A549 (cell line): ENCODE measurements around the gene MGRN1. TPM values are rescaled to one million over a fixed set of nuclear protein-coding genes. Genes with fewer than 3 reads are reported as not detected.

ENCODE experiments used
- ATAC-seq, 2 experiments: fragments of 200-7000 bp in 1 of 2; fragments of >200 bp in 1 of 2; cut with Nextera tagmentation in 1 of 2; cut with Tn5 transposase in 1 of 2; 3 replicates each; pipeline versions ENCODE4 v1.8.0 to v1.9.1; 2018 to 2020; ENCODE audit warnings: mild to moderate bottlenecking in 1 of 2, moderate library complexity in 1 of 2
- CTCF ChIA-PET: fragments of 300-600 bp; sonication (Branson Sonifier 250); formaldehyde crosslinking; extraction: SDS; loops from one replicate; lab custom pipeline; 2021; ENCODE audit warnings: antibody characterized with exemption, inconsistent platforms; lab: Yijun Ruan, JAX
- POLR2A ChIA-PET: fragments of 350-600 bp; formaldehyde crosslinking; extraction: SDS; loops from one replicate; lab custom pipeline; 2021; ENCODE audit warnings: antibody characterized with exemption, inconsistent platforms; lab: Yijun Ruan, JAX
- DNase-seq, 2 experiments: peaks; one replicate each; pipeline versions ENCODE4 v3.0.0 to v3.0.0-alpha.2; 2011 to 2016; ENCODE audit warnings: low read depth in 1 of 2, low spot score in 1 of 2
- FAIRE-seq: peaks from 2 replicates; lab custom pipeline; 2011; peaks lifted over from hg19 to GRCh38; lab: Jason Lieb, UNC
- H3K27ac ChIP-seq, 2 experiments: fragments of >200 bp; sonication (Bioruptor Twin); formaldehyde crosslinking; 3 replicates each; pipeline ENCODE4 v1.5.1; 2016 to 2017
- H3K4me1 ChIP-seq: fragments of >200 bp; sonication (Bioruptor Twin); formaldehyde crosslinking; 3 replicates; pipeline ENCODE4 v1.6.1; 2016
- H3K4me2 ChIP-seq: fragments of >200 bp; sonication (Bioruptor Twin); formaldehyde crosslinking; 3 replicates; pipeline ENCODE4 v1.6.1; 2016
- H3K4me3 ChIP-seq: fragments of >200 bp; sonication (Bioruptor Twin); formaldehyde crosslinking; 3 replicates; pipeline ENCODE4 v1.5.1; 2016
- H3K9me3 ChIP-seq: fragments of >200 bp; sonication (Bioruptor Twin); formaldehyde crosslinking; 3 replicates; pipeline ENCODE4 v1.6.1; 2016
- CHD2 ChIP-seq: fragments of 150-350 bp; IDR thresholded peaks from 2 replicates; pipeline ENCODE4 v1.6.1; 2014; ENCODE audit warnings: low read length; ENCODE audit not compliant: partially characterized antibody
- CTCF ChIP-seq: fragments of >200 bp; sonication (Bioruptor Twin); formaldehyde crosslinking; IDR thresholded peaks from 3 replicates; pipeline ENCODE4 v1.5.1; 2016
- E2F6 ChIP-seq: IDR thresholded peaks from 2 replicates; pipeline ENCODE4 v1.6.1; 2012; ENCODE audit warnings: low read depth, borderline replicate concordance
- EHF ChIP-seq: fragments of 250-450 bp; sonication (Bioruptor Pico); IDR thresholded peaks from 2 replicates; pipeline ENCODE4 v1.5.0; 2020; ENCODE audit warnings: mild to moderate bottlenecking
- EHMT2 ChIP-seq: fragments of 200-600 bp; sonication (generic); IDR thresholded peaks from 2 replicates; pipeline ENCODE4 v1.6.1; 2016; ENCODE audit warnings: antibody characterized with exemption, low read depth, mild to moderate bottlenecking, moderate library complexity
- EP300 ChIP-seq, 2 experiments: fragments of >200 bp; sonication (Bioruptor Twin); formaldehyde crosslinking; IDR thresholded peaks; 2 replicates in 1 of 2; 3 replicates in 1 of 2; pipeline ENCODE4 v1.6.1; 2016 to 2017
- FOSB ChIP-seq: fragments of 250-450 bp; sonication (Bioruptor Pico); IDR thresholded peaks from 2 replicates; pipeline ENCODE4 v1.5.0; 2020; ENCODE audit warnings: mild to moderate bottlenecking, moderate library complexity
- FOXS1 ChIP-seq: fragments of 250-450 bp; sonication (Bioruptor Pico); IDR thresholded peaks from 2 replicates; pipeline ENCODE4 v1.5.0; 2020; ENCODE audit warnings: mild to moderate bottlenecking, moderate library complexity
- HDAC2 ChIP-seq: fragments of 200-600 bp; sonication (generic); IDR thresholded peaks from 2 replicates; pipeline ENCODE4 v1.6.1; 2016
- HES2 ChIP-seq: fragments of >200 bp; sonication (Bioruptor Twin); formaldehyde crosslinking; IDR thresholded peaks from 2 replicates; pipeline ENCODE4 v1.6.1; 2016
- JUN ChIP-seq, 2 experiments: fragments of >200 bp; sonication (Bioruptor Twin); formaldehyde crosslinking; IDR thresholded peaks; 2 replicates in 1 of 2; 3 replicates in 1 of 2; pipeline ENCODE4 v1.6.1; 2016 to 2017
- JUNB ChIP-seq: fragments of >200 bp; sonication (Bioruptor Twin); formaldehyde crosslinking; IDR thresholded peaks from 2 replicates; pipeline ENCODE4 v1.6.1; 2016
- KDM5A ChIP-seq: fragments of 200-600 bp; sonication (generic); IDR thresholded peaks from 2 replicates; pipeline ENCODE4 v1.6.1; 2016; ENCODE audit warnings: antibody characterized with exemption, mild to moderate bottlenecking
- MAZ ChIP-seq: fragments of 150-350 bp; IDR thresholded peaks from 2 replicates; pipeline ENCODE4 v1.6.1; 2014; ENCODE audit warnings: antibody characterized with exemption, low read depth, low read length, borderline replicate concordance
- NPAS2 ChIP-seq: fragments of 250-450 bp; sonication (Bioruptor Pico); IDR thresholded peaks from 2 replicates; pipeline ENCODE4 v1.8.0; 2022; ENCODE audit warnings: mild to moderate bottlenecking, moderate library complexity, borderline replicate concordance
- NR3C1 ChIP-seq: fragments of >200 bp; sonication (Bioruptor Twin); formaldehyde crosslinking; IDR thresholded peaks from 3 replicates; pipeline ENCODE4 v1.6.1; 2017
- POLR2AphosphoS2 ChIP-seq: conservative IDR thresholded peaks from 2 replicates; pipeline ENCODE4 v1.6.1; 2012; ENCODE audit warnings: low read length, improper control_type of control experiment, inconsistent platforms
- RARB ChIP-seq: fragments of 250-450 bp; sonication (Bioruptor Pico); IDR thresholded peaks from 2 replicates; pipeline ENCODE4 v1.8.0; 2021; ENCODE audit warnings: mild to moderate bottlenecking, moderate library complexity
- RCOR1 ChIP-seq: fragments of 150-350 bp; IDR thresholded peaks from 2 replicates; pipeline ENCODE4 v1.6.1; 2014; ENCODE audit warnings: antibody characterized with exemption, low read length, low read depth
- RNF2 ChIP-seq: fragments of 200-600 bp; sonication (generic); IDR thresholded peaks from 2 replicates; pipeline ENCODE4 v1.6.1; 2016; ENCODE audit warnings: low read depth, mild to moderate bottlenecking, antibody characterized with exemption, moderate library complexity, borderline replicate concordance
- USF2 ChIP-seq: fragments of 450-650 bp; IDR thresholded peaks from 2 replicates; pipeline ENCODE4 v1.6.1; 2014; ENCODE audit warnings: antibody characterized with exemption
- ZNF302 ChIP-seq: fragments of 250-450 bp; sonication (Bioruptor Pico); IDR thresholded peaks from 2 replicates; pipeline ENCODE4 v1.9.0; 2021; ENCODE audit warnings: inconsistent platforms, mild to moderate bottlenecking, moderate library complexity
- whole genome bisulfite sequencing: methylation state at CpG from one replicate; pipeline ENCODE4 v1.1.6; 2017; ENCODE audit errors: missing lambda C conversion rate; 5-methylcytosine and 5-hydroxymethylcytosine counted together
- polyA plus RNA-seq, 4 experiments: library from polyadenylated mRNA; depleted of rRNA in 3 of 4; stranded (reverse); fragments of >200 nt; fragmentation: RNase III in 1 of 4; extraction: RNeasy Plus Mini Kit Qiagen cat#74134 plus additional on column Dnase treatment in 1 of 4; gene quantifications; 2 replicates in 3 of 4; 3 replicates in 1 of 4; pipeline ENCODE4 v1.2.3, GENCODE V29; 2011 to 2017

The MGRN1 gene
- polyA plus RNA-seq, 2 of the 4 experiments (the other 2 are of a cell fraction), result 4.3 to 29.9 TPM

GRCh38 chr16:4664538-4665418, 40.2 kb downstream of the MGRN1 start:
- ATAC-seq, result peak in 1 of 2 experiments; percentile 18; a peak in 3 of 6 replicates
- ChIA-PET CTCF (interaction anchor here (0.9 kb wide), 1 partner anchor 79 kb away, joined by 3 read pairs; no protein-coding TSS in a partner anchor), POLR2A (no interaction called here)
- Histone ChIP-seq H3K4me1 (peaks cover 19% of the 10 kb centered on the region), H3K27ac (peak overlapping the region in 1 of 2 experiments; percentile 61; a peak in 3 of 6 replicates), H3K4me3 (no peak overlapping the region), H3K4me2 (no peak overlapping the region), H3K9me3 (no peaks in the 10 kb centered on the region)
- DNase-seq, result peak in 1 of 2 experiments; percentile 22
- no peak for FAIRE-seq
- 79% methylated on average over 26 of the region's 26 CpGs for WGBS
- TF ChIP-seq RCOR1 (no peak), CHD2 (no peak), JUNB (no peak), NR3C1 (no peak), USF2 (no peak), ZNF302 (CRISPR knock-in tag) (no peak), HES2 (no peak), EHF (no peak)

- POLR2A ChIA-PET, result no interaction called here
- no peak for FAIRE-seq
Observed at GRCh38 chr16:4666537-4667202, 42.0 kb downstream of the MGRN1 start.

More at GRCh38 chr16:4666537-4667202, 42.0 kb downstream of the MGRN1 start:
- ATAC-seq (no peak), DNase-seq (no peak)
- TF ChIP-seq POLR2AphosphoS2 (no peak), ZNF302 (CRISPR knock-in tag) (no peak), JUNB (no peak), FOSB (CRISPR knock-in tag) (no peak), RNF2 (no peak), NPAS2 (CRISPR knock-in tag) (no peak), JUN (IDR thresholded peaks at IDR 0.05) (no peak), E2F6 (no peak), EP300 (IDR thresholded peaks at IDR 0.05) (no peak), MAZ (no peak), EHMT2 (no peak), CTCF (no peak), FOXS1 (CRISPR knock-in tag) (no peak), HDAC2 (no peak), KDM5A (no peak), RARB (CRISPR knock-in tag) (no peak)
- peaks cover 19% of the 10 kb centered on the region for H3K4me1 ChIP-seq
- H3K4me2 ChIP-seq, result no peak overlapping the region
- H3K4me3 ChIP-seq, result no peak overlapping the region
- 95% methylated on average over 15 of the region's 20 CpGs for WGBS
- no peak overlapping the region for H3K27ac ChIP-seq
- CTCF ChIA-PET, result interaction anchor here (0.9 to 2.3 kb wide), 4 partner anchors 14 to 43 kb away, joined by 3 to 13 read pairs (median 6); partner anchors contain the start of gene MGRN1
- H3K9me3 ChIP-seq, result no peaks in the 10 kb centered on the region
